ENCODE measurements around the gene CT45A8. TPM values are rescaled to one million over a fixed set of nuclear protein-coding genes. Genes with fewer than 3 reads are reported as not detected.

The CT45A8 gene
- total RNA-seq (2022; extraction: Qiagen RNA extraction; ENCODE audit: low read depth), result not detected in 5 replicates

GRCh38 chrX:135854438-135854837 lies at the start of gene CT45A8:
TSS of gene CT45A8 (minus strand) at chrX:135854538. CDS start at chrX:135850783, 3,755 bp downstream.

GRCh38 chrX:135893294-135893817 lies 39.0 kb upstream of the CT45A8 start, which contains the start of the genes CT45A10 and SAGE1:
TSS of gene CT45A10 (minus strand) at chrX:135893444. CDS start at chrX:135885344, 8,100 bp downstream.
TSS of gene SAGE1 (plus strand) at chrX:135893716. CDS start at chrX:135896243, 2,527 bp downstream.

GRCh38 chrX:135871712-135872111 lies 17.4 kb upstream of the CT45A8 start, which contains the start of gene CT45A9:
TSS of gene CT45A9 (minus strand) at chrX:135871812. CDS start at chrX:135868061, 3,751 bp downstream.

GRCh38 chrX:135837180-135837579 lies 17.2 kb downstream of the CT45A8 start, which contains the start of gene CT45A7:
TSS of gene CT45A7 (minus strand) at chrX:135837280. CDS start at chrX:135833533, 3,747 bp downstream.

GRCh38 chrX:135819912-135820311 lies 34.4 kb downstream of the CT45A8 start, which contains the start of gene CT45A2:
TSS of gene CT45A2 (minus strand) at chrX:135820012. CDS start at chrX:135816265, 3,747 bp downstream.

GRCh38 chrX:135802687-135803086 lies 51.7 kb downstream of the CT45A8 start, which contains the start of gene CT45A6:
TSS of gene CT45A6 (minus strand) at chrX:135802787. CDS start at chrX:135798993, 3,794 bp downstream.

Other genes starting within 250 kb of the CT45A8 start
- gene CT45A1, start 140.9 kb downstream of the CT45A8 start, total RNA-seq (2022; extraction: Qiagen RNA extraction; ENCODE audit: low read depth), result not detected in 5 replicates
- 0.10 to 0.16 TPM in 2 of 5 replicates, not detected in the others for gene CT45A3, start 86.3 kb downstream of the CT45A8 start, total RNA-seq (2022; extraction: Qiagen RNA extraction; ENCODE audit: low read depth)
- gene CT45A5, start 69.0 kb downstream of the CT45A8 start, total RNA-seq (2022; extraction: Qiagen RNA extraction; ENCODE audit: low read depth), result 0.08 to 0.19 TPM in 2 of 5 replicates, not detected in the others
- not detected in 5 replicates for gene CT45A6, start 51.8 kb downstream of the CT45A8 start, total RNA-seq (2022; extraction: Qiagen RNA extraction; ENCODE audit: low read depth)
- not detected in 5 replicates for gene CT45A2, start 34.5 kb downstream of the CT45A8 start, total RNA-seq (2022; extraction: Qiagen RNA extraction; ENCODE audit: low read depth)
- gene CT45A7, start 17.3 kb downstream of the CT45A8 start, total RNA-seq (2022; extraction: Qiagen RNA extraction; ENCODE audit: low read depth), result not detected in 5 replicates
- gene CT45A9, start 17.3 kb upstream of the CT45A8 start, total RNA-seq (2022; extraction: Qiagen RNA extraction; ENCODE audit: low read depth), result not detected in 5 replicates
- 0.23 to 0.55 TPM (median 0.37 TPM) in 4 of 5 replicates, not detected in the other for gene CT45A10, start 38.9 kb upstream of the CT45A8 start, total RNA-seq (2022; extraction: Qiagen RNA extraction; ENCODE audit: low read depth)
- 0.04 to 0.07 TPM (median 0.06 TPM) in 3 of 5 replicates, not detected in the others for gene SAGE1, start 39.2 kb upstream of the CT45A8 start, total RNA-seq (2022; extraction: Qiagen RNA extraction; ENCODE audit: low read depth)
- gene MMGT1, start 119.5 kb upstream of the CT45A8 start, total RNA-seq (2022; extraction: Qiagen RNA extraction; ENCODE audit: low read depth), result 16.1 to 20.1 TPM (median 19.0 TPM) in 5 replicates
- 7.5 to 9.7 TPM (median 9.3 TPM) in 5 replicates for gene SLC9A6, start 130.9 kb upstream of the CT45A8 start, total RNA-seq (2022; extraction: Qiagen RNA extraction; ENCODE audit: low read depth)

All from A549 treated with DMSO at 1 μM for 4 hours (cell line).